ENCODE measurements around the gene RBM33. TPM values are rescaled to one million over a fixed set of nuclear protein-coding genes. Genes with fewer than 3 reads are reported as not detected.

The RBM33 gene
- total and polyA plus RNA-seq, 7 donors, result 11.6 to 49.3 (median 40.4) TPM

DNA sequence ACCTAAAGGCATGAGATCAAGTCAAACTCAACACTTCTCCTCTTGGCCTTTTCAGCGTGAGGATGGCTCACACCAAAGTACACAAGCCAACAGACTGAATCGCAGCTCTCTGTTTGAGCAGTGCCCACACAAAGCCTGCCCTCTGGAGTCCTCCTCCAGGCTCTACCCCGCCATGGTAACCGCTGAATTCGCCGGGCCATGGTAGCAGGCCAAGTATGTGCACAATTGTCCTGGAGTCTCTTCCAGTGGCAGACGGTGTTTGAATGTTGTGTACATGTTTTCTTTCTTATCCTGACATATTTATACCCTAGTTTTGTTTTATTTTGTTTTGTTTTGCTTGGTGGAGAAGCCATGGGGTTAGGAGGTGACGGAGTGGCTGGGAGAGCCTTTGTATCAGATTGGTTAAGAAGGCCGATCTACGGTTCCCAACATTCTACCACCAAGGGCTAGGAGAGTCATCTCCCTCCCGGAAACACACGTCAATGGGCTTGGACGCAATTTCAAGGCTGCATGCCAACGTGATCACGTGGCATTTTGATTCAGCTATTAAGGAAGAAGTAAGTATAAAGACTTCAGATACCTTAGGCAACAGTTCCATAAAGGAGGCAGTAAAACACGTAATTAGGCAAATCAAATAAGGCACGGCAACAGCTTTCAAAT is 179.9 kb downstream of the RBM33 start:
- WGBS, 3 donors, result 62 to 72% (median 68%) methylated on average over 17 of the region's 17 CpGs
- peaks cover 0 to 31% (median 9%) of the 10 kb centered on the region in 3 donors for H3K27me3 ChIP-seq (ENCODE audit: insufficient read depth in 3 of 3, low read length in 2 of 3)
- no peaks in the 10 kb centered on the region for H3K36me3 ChIP-seq (ENCODE audit: insufficient read depth in 1 of 2, low read depth in 1 of 2)
- TF ChIP-seq, protein P1, sequence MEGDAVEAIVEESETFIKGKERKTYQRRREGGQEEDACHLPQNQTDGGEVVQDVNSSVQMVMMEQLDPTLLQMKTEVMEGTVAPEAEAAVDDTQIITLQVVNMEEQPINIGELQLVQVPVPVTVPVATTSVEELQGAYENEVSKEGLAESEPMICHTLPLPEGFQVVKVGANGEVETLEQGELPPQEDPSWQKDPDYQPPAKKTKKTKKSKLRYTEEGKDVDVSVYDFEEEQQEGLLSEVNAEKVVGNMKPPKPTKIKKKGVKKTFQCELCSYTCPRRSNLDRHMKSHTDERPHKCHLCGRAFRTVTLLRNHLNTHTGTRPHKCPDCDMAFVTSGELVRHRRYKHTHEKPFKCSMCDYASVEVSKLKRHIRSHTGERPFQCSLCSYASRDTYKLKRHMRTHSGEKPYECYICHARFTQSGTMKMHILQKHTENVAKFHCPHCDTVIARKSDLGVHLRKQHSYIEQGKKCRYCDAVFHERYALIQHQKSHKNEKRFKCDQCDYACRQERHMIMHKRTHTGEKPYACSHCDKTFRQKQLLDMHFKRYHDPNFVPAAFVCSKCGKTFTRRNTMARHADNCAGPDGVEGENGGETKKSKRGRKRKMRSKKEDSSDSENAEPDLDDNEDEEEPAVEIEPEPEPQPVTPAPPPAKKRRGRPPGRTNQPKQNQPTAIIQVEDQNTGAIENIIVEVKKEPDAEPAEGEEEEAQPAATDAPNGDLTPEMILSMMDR (IDR thresholded peaks at IDR 0.05), result no peak
- intact Hi-C loops (cut with DNase I), result no loop called here
- H3K27ac ChIP-seq, result no peak overlapping the region
- DNase-seq (no peak), ATAC-seq (no peak)
- H3K9me3 ChIP-seq, result no peaks in the 10 kb centered on the region
- no peaks in the 10 kb centered on the region for H3K4me1 ChIP-seq
- no peak overlapping the region for H3K4me3 ChIP-seq

DNA sequence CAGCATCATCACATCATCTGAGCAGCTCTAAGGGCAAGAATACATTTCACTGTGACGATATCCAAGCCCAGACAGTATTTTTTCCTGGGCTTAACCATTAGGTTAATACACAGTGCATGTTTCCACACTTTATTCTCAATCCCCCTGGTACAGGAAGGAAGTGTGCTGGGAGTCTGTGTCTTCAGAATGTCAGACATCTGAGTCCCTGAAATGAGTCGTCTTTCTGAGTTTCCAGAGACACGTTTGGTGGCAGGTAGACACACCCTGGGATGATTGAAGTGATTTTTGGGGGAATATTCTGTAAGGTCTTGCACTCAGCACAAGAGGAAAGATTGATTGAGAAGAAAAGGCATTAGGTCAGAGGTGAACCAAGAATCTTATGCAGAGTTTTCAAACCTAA is 180.9 kb downstream of the RBM33 start:
- no peak overlapping the region for H3K4me3 ChIP-seq
- no peak for ATAC-seq
- intact Hi-C loops (cut with DNase I), result no loop called here
- TF ChIP-seq, protein P1 (IDR thresholded peaks at IDR 0.05), result no peak
- no peaks in the 10 kb centered on the region for H3K4me1 ChIP-seq
- H3K27ac ChIP-seq, result no peak overlapping the region
- 29 to 35% (median 35%) methylated on average over 3 of the region's 3 CpGs for WGBS, 3 donors
- H3K36me3 ChIP-seq (ENCODE audit: insufficient read depth in 1 of 2, low read depth in 1 of 2), result no peaks in the 10 kb centered on the region
- H3K27me3 ChIP-seq (ENCODE audit: insufficient read depth in 3 of 3, low read length in 2 of 3), result peaks cover 0 to 25% (median 5%) of the 10 kb centered on the region in 3 donors
- H3K9me3 ChIP-seq, result no peaks in the 10 kb centered on the region
- DNase-seq, result no peak

DNA sequence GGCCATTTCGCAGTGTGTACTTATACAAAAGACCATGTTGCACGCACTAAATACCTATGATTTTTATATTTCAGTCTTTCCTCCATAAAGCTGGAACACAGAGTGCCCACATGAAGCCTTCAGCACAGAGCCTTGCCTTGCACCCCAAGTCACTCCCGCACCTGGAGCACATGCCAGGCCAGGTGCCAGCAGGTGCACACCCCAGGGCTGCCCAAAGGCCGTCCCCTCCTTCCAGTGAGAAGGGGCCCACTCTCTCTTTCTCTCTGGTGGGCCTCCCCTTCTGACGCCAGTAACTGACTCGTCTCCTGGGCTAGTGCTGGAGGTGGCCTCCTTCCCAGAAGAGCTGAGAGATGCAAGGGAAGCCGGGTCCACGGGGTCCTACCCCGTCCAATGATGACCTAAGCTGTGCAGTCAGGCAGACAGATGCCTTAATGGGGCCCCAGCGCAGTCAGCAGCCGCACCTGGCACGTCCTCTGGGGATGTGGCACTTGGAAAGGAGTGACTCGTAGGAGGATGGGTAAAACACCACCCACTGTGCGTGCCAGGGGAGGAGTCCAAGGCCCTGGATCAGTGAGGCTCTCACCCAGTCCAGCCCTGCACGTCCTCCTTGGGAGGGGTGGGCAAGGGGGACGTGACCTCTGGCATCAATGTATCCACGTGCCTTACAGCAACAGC is 185.5 kb downstream of the RBM33 start:
- Histone ChIP-seq H3K36me3 (ENCODE audit: insufficient read depth in 1 of 2, low read depth in 1 of 2) (no peaks in the 10 kb centered on the region), H3K4me3 (no peak overlapping the region), H3K9me3 (no peaks in the 10 kb centered on the region), H3K4me1 (no peaks in the 10 kb centered on the region), H3K27me3 (ENCODE audit: insufficient read depth in 3 of 3, low read length in 2 of 3) (peaks cover 0 to 10% (median 10%) of the 10 kb centered on the region in 3 donors), H3K27ac (no peak overlapping the region)
- WGBS, 3 donors, result 56 to 60% (median 59%) methylated on average over 15 to 17 of the region's 17 CpGs
- ATAC-seq (no peak), DNase-seq (no peak)
- TF ChIP-seq, protein P1 (IDR thresholded peaks at IDR 0.05), result no peak
- intact Hi-C loops (cut with DNase I), result no loop called here

Other genes starting within 250 kb of the RBM33 start
- gene EN2, start 186.5 kb upstream of the RBM33 start, total RNA-seq, result under 1 TPM; 0.21 to 0.73 (median 0.44) TPM
- gene EN2, start 186.5 kb upstream of the RBM33 start, polyA plus RNA-seq, result 1 to 10 TPM in 1 of 3 donors, under 1 TPM in 2; 0.13 to 1.3 (median 0.16) TPM
- gene CNPY1, start 98.1 kb upstream of the RBM33 start, total RNA-seq, result not detected
- gene CNPY1, start 98.1 kb upstream of the RBM33 start, polyA plus RNA-seq, result not detected
- not detected for gene SHH, start 167.8 kb downstream of the RBM33 start, total RNA-seq
- under 1 TPM in 2 of 3 donors, not detected in 1; 0.01 TPM for gene SHH, start 167.8 kb downstream of the RBM33 start, polyA plus RNA-seq